Hematopoietic multipotent progenitor cell treated with erythropoietin and hydrocortisone succinate and interleukin-3 and kit ligand, for 8 days (in vitro differentiated cells): ENCODE data around the gene ADAMTS3.
"Not testable (repeated sequence)": the region's sequence is repeated elsewhere in the genome, so short reads cannot be mapped to it uniquely, and the experiment has no call there.

Experiments used
- DNase-seq: peaks from one replicate; pipeline ENCODE4 v3.0.0-alpha.2; 2015

ADAMTS3 gene

DNA sequence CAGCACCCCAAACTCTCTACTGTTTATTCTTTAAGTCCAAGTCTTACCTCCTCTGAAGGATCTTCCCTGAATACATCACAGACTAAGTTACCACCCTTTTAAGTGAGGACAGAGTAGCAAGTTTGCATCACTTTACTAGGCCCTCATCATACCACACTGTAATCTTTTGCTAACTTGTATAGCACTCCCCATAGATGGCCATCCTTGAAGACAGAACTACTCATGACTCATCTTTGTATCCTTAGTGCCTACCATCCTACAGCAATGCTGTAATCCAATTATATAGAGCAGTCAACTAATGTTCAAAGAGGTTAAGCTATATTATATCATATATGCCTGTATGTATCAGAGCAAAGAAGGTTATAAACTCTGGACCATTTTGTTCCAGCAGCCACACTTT lies 101.4 kb downstream of the ADAMTS3 start:
- DNase-seq: no peak

- DNase-seq: no peak
These were observed 105.3 kb downstream of the ADAMTS3 start for GRCh38 chr4:72463724-72464123.

DNA sequence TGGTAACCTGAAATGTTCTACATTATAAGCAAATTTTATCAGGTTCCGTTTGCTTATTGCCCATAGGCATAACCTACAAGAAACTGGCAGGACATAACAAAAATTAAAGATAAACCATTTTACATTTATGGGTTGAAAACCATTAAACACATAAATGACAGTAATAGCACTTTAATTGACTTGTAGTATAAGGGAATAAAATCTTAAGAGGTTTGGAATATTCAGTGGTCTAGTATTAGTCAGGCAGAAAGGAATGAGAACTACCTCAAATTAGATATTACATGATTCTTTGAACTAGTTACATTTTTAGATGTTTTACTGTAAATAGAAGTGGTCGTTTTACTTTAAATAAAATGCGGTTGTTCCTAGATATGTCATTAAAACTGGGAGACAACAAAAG lies 111.9 kb downstream of the ADAMTS3 start:
- DNase-seq: no peak

DNA sequence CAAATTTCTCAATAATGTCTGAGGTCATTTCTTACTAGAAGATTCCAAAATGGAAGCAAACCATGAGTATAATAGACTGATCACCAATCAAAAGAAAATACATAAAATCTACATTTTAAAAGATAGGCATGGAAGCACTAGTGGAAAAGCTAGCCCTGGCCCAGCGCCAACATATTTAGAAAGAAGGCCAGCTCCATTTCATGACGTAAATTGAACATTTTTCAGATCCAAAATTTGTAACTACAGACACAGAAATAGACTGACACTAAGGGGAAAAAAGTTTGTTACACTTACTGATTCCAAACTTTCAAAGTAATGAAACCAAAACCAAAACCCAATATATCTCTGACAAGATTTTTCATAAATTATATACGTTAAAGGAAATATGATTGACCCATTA lies 117.7 kb downstream of the ADAMTS3 start:
- DNase-seq: no peak

GRCh38 chr4:72449705-72450104 lies 119.3 kb downstream of the ADAMTS3 start:
- DNase-seq: no peak

DNA sequence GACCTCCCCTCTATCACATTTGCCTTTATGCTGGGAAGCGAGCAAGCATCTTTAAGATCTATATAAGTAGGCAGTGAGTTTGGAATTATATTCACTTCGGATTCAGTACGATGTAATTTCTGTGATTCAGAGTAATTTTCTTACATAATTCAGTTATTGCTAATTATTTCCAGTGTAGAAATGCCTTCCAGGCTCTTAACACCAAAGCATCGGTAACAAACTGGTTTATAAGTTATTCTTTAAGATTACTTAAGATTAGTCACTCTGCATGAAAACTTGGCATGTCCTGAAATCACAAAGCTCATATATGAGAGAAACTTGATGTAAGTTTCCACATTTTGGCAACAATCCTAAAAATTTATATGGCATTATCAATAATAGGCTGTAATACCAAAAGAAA lies 120.8 kb downstream of the ADAMTS3 start:
- DNase-seq: no peak

GRCh38 chr4:72446353-72447055 lies 122.5 kb downstream of the ADAMTS3 start:
- no peak for DNase-seq

GRCh38 chr4:72444092-72444491 lies 124.9 kb downstream of the ADAMTS3 start:
- no peak for DNase-seq

GRCh38 chr4:72442715-72443114 lies 126.3 kb downstream of the ADAMTS3 start:
- no peak for DNase-seq

GRCh38 chr4:72442147-72442546 lies 126.9 kb downstream of the ADAMTS3 start:
- no peak for DNase-seq

- no peak for DNase-seq
These were observed 128.6 kb downstream of the ADAMTS3 start for GRCh38 chr4:72440386-72440785.

DNA sequence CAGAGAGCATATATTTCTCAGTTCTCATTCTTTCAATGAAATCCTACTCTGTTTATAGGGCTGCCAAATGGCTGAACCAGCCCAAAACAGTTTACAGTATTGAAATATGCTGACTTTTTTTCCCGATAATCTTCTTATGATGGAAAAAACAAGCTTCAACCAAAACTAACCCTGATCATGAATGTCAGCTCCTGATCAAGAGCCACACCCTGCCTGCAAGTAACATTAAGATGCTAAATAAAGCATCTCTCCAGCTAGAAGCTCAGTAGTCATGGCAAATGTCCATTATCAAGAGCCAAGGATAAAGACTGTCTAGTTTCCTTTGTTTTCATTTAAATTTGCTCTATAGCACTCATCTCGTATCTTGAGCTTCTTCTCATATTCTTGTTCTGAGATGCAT lies 136.0 kb downstream of the ADAMTS3 start:
- DNase-seq: no peak

GRCh38 chr4:72432282-72432681 lies 136.7 kb downstream of the ADAMTS3 start:
- no peak for DNase-seq

DNA sequence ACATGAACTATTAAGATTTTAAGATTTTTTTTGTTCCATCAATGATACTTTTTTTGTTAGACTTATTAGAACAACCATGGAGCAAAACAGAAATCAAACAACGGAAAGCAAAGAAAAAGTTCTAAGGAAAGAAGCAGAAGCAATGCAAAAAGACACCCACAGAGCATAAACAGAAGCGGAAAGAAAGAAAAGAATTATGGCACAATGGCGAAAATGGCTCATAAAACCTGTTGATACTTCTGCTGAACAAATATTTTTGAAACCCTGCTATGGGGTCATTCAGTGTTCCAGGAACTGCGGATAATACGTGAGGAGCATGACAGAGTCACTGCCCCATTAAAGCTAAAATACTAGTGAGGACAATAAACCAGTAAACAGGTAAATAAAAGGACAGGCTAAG lies 138.0 kb downstream of the ADAMTS3 start:
- DNase-seq: no peak

GRCh38 chr4:72430050-72430449 lies 139.0 kb downstream of the ADAMTS3 start:
- DNase-seq: peak; percentile 28

DNA sequence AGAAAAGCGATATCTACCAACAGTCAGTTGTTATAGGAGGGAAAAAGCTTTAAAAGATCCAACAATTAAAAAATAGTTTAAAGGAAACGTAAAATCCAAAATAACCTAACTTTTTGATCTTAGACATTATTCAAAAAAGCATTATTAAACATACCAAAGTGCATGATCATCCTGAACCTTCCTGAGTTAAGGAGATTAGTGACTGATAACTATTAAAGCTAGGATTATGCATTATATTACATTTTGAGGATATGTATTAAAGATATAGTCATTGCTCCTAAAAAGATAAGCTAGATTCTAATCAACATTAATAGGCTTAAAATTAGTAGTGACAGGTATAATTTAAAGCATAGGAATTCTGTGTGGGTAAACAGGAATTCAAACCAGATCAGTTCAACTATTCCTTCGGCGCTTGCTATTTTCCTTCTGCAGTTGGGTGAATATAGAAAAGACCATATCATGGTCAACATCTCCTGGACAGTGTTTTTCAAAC lies 139.6 kb downstream of the ADAMTS3 start:
- no peak for DNase-seq

DNA sequence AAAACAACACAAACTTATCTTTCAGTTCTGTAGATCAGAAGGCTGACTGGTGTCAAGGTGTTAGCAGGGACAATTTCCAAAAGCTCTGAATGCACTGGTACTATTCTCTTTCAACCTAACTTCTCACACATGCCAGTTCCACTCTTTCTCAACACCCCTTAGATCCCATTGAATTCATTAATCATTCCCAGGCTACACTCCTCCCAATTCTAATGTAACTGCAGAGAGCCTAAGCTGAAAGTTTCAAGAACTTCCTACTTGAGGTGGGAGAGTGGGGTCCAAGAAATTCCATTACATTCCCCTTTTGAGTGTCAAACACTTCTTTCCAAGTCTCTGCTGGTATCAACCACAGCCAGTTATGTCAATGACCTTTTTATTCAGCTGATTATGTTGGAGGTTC lies 142.0 kb downstream of the ADAMTS3 start:
- no peak for DNase-seq

GRCh38 chr4:72425908-72426307 lies 143.1 kb downstream of the ADAMTS3 start:
- not testable (repeated sequence) for DNase-seq

DNA sequence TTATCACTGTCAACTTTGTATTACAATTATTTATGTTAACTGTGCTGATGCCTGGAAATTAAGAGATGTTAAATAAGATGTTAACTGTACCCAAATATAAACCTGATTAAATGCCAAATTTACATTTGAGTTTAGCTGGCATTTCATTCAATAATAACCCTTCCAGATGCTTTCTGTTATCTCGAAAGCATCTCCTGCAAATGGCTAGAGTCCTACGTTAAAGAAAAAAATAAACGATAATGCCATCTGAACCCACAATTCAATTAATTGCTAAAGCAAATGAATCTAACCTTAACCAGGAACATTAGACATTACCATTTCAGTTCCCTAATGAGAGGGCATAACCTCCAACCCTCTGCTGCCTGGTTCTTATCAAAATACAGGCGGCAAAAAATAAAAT lies 145.0 kb downstream of the ADAMTS3 start:
- DNase-seq: no peak

GRCh38 chr4:72422416-72422815 lies 146.6 kb downstream of the ADAMTS3 start:
- DNase-seq: no peak

- DNase-seq: peak; percentile 72
These were observed 150.6 kb downstream of the ADAMTS3 start for GRCh38 chr4:72418458-72418857.

DNA sequence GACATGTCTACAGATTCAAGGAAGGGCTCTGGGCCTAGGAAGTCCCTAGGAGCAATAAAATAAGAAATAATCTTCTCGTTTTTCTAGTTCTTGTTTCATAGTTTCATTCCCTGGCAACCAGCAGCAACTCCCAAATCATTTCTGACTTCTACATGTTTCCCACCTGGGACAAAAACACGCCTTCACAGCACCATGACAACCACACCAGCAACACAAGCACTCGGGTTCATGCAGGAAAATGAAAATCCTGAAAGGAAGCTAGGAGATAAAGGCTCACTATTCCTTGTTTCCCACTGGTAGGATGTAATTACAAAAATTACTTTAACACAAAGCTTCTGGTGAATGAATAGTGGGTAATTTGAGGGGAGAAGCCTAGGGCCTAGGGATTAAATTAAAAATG lies 158.9 kb downstream of the ADAMTS3 start:
- no peak for DNase-seq

DNA sequence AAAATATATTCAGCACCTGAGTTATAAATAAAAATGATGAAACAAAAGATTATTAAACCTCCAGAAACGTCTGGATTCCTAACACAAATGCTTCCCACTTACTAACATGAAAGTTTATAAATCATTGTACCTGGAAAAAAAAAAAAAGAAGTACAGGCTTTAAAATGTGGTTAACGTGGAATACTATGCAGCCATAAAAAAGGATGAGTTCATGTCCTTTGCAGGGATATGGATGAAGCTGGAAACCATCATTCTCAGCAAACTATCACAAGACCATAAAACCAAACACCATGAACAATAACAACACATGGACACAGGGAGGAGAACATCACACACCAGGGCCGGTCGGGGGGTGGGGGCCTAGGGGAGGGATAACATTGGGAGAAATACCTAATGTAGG lies 160.5 kb downstream of the ADAMTS3 start:
- no peak for DNase-seq

- DNase-seq: no peak
These were observed 163.6 kb downstream of the ADAMTS3 start for GRCh38 chr4:72405417-72405816.

GRCh38 chr4:72397314-72397713 lies 171.7 kb downstream of the ADAMTS3 start:
- no peak for DNase-seq
